Fibroblast of skin of right biceps (primary cell): Measurements from ENCODE around the gene COL23A1.

Source experiments
- DNase-seq: peaks from one replicate; pipeline ENCODE4 v3.0.0-alpha.2; 2013

COL23A1 gene

DNA sequence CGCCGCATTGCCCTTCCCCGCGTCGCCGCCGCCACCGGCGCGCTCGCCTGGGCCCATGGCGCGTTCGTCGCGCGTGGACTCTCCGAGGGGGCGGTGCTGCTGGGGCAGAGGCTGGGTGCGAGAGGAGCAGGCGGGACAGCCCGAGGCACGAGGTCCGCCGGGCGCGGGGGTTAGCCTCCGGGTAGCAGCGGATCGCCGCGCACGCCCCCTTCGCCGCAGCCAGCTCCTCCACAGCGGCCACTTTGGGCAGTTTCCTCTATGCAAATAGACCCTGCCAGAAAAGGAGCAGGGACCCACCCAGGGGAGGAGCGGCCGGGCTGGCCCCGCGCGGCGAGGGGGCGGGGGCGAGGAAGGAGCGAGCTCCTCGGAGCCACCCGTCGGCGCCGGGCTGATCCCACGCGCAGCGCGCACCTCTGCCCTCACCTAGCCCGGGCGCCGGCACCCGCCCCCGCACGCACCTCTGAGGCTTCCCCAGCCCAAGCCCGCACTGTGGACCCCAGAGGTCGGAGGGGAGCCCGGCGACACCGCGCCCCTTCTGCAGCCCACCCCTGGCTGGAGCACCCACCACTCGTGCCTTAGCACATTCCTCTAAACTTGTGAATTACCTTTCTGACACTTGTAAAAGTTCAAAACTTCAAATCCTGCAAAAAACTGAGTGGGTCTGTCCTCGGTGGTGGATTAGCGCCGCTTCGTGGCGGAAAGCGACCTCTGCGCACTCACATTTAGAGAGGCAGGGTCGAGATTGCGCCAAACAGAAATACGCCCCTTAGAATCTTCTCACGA, at the start of gene COL23A1:
TSS of gene COL23A1 (minus strand) at position 253 of the 783 bp plus-strand sequence.
- DNase-seq, result peak; percentile 54

DNA sequence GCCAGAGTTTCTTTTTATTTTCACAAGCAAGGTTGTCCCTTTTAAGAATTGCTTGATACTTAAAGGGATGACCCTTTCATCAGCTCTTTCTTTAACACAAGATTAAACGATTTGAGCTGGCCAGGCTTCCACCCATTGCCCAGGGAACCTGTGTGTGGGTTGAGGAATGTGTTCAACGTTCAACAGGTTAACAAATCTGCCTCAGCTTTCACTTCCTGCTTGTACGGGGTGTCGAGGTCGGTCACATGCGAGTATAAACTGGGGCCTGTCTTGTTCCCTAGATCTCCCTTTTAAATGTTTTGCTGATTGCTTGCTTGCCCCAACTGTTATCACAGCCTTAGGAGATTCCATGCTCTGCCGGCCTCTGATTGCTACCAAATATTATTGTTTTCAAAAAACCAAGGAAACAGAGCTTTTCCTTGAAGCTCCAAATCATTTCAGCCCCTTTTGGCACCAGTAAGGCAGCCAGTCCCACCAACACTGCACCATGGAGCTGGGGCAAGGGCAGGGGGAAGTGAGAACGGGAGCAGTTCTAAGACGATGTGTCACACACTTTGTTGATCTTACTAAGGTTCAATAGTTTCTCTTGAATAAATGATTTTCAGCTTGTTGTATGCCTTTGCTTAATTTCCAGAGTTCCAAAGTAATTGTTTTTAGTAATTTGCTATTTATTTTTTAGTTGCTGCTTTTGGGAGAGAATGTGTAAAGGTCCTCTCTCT, 47.3 kb upstream of the COL23A1 start:
- no peak for DNase-seq

DNA sequence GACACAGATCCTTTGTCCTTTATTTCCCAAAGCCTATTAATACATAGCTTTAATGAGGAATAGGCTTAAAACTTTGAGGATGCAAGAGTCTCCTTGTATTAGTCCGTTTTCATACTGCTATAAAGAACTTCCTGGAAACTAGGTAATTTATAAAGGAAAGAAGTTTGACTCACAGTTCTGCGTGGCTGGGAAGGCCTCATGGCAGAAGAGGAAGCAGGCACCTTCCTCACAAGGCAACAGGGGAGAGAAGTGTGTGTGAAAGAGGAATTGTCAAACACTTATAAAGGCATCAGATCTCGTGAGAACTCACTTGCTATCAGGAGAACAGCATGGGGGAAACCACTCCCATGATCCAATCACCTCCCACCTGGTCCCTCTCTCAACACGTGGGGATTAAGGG, 42.1 kb upstream of the COL23A1 start:
- no peak for DNase-seq

DNA sequence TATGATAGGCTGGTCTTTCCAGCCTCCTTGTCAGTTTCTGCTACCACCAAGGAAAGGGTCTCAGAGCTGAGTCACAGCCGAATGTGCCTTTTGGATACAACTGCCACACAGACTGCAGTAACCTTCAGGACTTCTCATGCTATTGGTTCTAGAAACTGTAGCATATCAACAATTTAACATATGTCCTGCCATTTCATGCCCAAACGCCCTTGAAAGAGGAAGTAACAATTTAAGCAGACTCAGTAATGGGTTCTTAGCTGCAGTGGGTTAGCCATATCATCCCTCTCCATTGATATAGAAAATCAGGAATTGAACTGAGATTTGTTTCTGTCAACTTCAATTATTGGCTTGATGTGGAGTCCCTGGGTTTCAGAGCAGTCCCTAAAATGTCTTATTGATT, 40.8 kb upstream of the COL23A1 start:
- no peak for DNase-seq

DNA sequence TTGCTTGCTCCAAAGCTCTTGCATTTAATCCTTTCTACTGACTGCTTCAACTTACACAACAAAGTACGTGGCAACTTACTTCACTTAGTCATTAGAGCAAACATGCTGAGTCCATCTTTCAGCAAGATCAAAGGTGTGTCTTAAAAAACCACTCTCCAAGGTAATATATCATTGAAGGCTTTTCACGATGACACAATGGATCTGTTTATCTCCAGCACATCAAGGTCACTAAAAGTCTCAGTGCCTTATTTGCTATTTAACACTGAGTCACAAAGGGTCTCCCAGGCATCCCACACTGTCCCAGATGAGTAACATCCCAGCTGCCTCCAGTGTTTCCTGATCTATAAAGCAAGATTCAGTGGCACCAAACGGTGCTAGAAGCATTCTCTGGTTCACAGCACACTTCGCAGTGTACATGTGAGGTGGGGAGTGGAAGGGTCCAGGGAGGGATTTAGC, 40.3 kb upstream of the COL23A1 start:
- DNase-seq, result peak; percentile 70

DNA sequence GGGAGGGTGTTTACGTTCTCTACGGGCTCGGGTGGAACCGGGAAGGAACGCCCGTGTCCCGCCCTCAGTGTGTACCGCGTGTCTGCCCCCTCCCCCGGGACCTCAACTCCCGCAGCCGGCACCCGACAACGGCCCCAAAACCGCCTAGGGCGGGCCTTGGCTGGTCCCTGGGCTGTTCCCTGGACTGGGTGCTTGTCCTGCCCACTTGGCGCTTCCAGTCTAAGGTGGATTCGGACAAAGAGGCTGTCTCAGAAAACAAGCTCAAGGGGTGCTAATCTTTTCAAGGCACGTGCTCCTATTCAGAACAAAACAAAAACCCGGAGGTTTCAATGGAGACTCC, 37.0 kb upstream of the COL23A1 start:
- DNase-seq, result no peak

DNA sequence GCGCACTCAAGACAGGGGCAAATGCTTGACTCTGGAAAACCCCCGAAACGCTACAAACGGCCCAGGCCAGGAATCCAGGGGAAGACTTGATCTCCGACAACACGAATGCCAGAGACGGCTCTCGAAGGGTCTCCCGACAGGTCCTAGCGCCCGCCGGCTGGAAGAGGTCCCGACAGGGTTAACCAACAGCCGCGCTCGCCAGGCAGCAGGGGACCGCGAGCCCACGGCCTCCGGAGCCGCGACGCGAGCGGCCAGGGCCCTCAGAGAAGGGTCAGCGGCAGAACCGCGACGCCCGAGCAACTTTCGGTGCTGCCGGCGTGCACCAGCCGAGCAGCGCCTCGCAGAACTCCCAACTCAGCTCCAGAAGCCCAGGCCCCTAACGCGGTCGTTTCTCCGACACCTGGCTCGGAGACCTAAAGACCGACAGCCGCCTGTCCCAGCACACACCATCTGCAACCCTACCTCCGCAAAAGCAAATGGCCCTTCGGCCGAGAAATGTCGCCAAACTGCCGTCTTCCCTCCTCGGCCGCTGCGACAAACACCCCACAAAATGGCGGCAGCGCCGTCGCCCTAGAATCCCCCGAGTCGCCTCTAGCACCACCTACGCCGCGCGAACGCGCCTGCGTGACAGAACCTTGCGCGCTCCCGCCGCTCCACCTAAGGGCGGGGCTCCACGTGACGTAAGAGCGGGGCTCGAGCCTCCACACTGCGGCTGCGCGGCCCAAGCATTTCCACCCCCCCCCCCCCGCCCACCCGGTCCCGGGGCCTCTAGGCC, 36.5 kb upstream of the COL23A1 start, which contains the start of gene CLK4:
TSS of gene CLK4 (minus strand) at position 567 of the 775 bp plus-strand sequence. CDS start 3,634 bp downstream, outside the sequence.
- DNase-seq, result peak; percentile 95

DNA sequence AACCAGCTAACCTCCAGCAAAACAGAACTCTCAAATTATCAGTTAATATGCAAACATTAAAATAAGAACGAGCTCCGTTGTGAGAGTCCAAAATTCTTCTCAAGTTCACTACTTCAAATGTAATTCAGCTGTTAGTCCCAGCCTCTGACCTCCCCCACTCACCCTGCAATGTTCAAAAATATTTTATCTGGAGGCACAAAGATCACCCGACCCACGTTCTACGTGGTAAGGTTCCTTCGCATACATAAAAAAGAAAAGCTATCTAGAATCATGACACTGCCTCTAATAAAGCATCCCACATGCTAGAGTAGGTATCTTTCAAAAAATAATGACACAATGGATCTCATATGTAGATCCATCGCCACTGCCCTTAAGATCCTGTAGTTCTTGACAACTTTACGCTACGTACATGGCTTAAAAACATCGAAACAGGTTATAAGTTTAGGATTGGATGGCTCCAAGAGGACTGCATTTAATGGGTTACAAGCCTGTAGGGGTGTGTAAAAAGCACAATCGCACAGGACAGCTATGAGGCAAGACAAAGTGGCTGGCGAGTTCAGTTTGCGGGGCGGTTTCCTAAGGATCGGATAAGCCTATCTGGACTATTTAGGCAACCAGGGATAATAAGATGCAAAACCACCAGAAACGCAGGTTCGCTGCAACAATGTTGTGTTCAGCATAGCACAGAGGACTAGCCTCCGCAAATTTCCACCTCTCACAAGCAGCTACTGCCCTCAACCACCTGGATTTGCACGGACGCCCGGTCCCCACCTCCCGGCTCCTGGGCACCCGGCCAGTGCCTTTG, 35.7 kb upstream of the COL23A1 start:
- DNase-seq, result peak; percentile 22

DNA sequence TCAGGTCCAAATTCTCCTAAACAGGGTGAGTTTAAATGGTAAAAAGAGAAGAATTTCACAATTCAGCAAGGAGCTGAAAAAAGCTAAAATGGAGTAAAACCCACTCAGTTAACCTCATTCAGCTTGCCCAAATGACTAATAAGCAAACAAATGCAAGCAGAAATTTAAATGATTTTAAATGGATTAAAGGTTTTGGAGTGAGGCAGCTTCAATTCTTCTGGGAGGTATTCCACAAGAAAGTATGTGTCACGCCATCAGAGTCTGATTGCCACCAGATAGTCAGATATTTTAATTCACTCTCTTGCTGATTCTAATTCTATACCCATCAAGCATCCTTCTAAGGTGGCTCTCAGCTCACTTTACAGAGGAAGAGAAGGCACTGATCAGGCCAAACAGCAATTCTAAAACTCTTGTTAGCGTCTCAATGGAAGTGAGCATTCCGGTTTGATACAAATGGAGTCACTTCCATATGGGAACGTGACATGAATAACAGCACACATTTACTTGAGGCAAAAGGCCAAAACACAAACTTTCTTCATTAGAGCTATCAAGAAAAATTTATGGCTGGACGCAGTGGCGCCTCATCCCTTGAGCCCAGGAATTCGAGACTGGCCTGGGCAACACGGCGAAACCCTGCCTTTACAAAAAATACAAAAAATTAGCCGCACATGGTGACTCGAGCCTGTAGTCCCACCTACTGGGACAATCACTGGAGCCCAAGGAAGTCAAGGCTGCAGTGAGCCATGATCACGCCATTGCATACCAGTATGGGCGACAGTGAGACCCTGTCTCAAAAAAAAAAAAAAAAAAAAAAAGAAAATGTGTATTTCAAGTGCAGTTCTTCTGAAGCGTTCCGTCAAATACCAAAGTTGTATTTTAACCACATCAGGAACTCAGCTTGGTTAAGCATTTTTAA, 34.7 kb upstream of the COL23A1 start:
- peak; percentile 64 for DNase-seq

DNA sequence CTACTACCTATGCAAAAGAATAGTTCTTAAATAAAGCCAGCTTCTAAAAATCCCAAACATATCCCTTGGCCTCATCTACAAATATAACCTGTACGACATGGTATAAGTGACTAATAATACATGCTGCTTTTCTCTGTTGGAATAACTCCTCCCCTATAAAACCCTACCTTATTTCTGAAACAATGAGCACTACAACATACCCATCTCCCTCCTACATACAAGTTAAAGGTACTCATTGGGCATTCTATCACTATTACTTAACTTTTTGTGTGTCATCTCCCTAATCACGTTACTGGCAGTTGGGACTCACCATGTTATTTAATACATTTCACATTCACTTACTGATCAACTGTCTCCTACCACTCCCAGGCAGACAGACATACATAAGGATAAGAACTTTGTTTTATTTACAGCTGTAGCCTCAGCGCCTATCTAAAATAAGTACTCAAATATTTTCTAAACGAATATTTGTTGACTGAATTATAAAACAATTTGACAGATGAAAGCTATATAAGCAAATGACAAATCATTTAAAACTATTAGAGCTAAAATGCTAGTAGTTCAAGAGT, 32.6 kb upstream of the COL23A1 start:
- no peak for DNase-seq

DNA sequence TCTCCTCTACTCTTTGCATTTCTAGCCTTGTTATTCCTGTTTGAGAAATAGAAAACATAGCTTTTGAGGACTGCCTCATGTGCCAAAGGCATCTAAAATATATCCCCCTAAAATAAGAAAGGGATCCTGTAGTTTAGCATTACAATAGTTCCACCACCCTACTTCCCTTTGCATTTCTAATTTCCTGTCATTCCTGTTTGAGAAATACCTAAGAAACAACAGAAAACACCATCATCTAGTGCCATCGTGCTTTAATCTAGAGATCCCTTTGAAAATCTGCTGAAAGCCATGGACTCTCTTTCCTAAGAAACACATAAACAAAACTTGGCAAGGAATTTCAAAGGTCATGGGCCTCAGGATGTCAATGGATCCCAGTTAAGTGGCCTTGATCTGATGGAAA, 29.2 kb upstream of the COL23A1 start:
- DNase-seq, result no peak

DNA sequence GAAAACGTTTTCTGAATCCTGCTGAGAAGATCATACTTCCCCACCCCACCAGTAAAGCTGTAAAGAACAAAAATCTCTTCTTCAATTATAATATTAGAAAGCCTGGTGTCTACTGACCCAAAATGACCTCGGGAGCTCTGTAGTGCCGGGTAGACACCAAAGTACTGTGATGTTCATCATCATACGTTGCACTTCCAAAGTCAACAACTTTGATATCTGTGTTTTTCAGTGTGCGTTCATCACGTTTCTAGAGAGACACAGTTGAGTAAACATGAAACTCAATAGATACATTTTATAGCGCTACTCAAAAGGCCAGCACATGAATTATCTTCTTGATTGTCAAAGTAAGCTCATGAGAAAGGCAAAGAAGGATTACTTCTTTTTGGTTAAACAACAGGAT, 22.1 kb upstream of the COL23A1 start:
- DNase-seq, result no peak

DNA sequence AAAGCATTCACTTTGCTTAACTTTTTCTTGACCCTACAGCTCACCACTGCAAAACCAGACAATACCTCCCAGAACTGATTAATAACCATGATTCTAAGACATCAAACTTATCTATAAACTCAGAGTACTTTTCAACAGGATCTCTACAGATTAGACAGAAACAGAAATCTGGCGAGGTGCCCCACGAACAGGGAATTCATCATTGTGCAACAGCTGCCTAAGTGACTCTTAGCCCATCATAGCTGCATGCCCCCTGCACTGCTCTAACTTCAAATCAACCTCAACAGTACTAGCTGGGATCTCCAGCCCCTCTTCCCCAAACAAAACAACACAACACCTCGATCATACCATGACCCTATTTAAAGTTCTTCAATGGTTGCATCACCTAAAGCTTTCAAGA, 16.1 kb upstream of the COL23A1 start:
- DNase-seq, result no peak

DNA sequence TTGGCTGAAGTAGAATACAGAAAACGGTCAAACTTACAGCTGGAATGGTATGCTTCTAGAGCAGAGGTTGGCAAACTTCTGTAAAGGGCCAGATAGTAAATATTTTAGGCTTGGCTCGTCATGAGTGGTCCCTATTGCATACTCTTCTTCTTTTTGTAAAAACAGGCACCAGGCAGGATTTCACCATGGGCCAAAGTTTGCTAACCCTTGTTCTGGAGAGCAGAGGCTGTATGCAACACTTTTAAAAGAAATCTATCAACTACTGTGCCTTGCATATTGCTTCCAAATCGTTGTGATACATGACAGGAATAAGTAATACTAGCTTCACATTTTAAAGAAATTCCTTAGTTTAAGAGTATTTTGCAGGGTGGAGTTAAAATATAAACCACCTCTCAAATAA, 15.6 kb upstream of the COL23A1 start:
- no peak for DNase-seq

DNA sequence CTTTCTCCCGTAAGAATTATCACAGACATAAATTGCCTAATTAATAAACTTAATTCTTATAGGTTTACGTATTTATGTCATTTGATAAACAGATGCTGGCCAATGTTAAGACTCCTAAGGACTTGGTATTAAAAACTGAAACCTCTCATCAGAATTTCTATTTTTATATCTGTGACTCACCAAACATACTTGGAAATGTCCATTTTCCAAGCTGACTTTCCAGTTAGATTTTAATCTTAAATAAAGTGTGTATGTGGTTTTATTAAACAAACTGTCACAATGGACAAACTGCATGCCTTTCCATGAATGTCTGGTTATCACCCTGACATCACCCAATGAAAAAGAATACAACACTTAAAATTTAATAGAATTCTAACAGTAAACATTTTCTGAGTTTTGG, 12.6 kb upstream of the COL23A1 start:
- peak; percentile 37 for DNase-seq

DNA sequence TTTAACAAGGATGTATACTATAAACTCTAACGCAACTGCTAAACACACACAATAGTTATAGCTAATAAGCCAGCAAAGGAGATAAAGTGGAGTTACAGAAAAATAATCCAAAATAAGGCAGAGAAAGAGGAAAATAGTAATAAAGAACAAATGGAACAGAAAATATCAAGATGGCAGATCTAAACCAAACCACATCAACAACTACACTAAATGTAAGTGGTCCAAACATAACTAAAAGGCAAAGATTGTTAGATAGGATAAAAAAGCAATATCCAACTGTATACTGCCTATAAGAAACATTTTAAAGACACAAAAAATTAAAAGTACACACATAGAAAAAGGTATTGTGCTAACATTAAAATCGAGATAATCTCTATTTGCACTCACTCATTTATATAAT, 5.6 kb upstream of the COL23A1 start:
- DNase-seq, result no peak

DNA sequence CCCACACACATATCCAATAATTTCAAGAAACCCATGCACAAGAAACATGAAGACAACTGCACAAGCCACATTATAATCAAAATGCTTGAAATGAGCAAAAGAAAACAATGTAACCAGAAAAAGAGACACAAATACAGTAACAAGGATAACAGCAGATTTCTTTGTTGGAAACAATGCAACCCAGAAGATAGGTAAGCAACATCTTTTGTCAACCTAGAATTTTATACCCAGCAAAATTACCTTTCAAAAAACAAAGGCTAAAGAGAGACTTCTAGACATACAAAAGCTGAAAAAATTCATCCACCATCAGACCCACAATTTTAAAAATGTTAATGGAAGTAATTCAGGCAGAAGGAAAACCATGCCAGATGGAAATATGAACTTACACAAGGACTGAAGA, 5.0 kb upstream of the COL23A1 start:
- no peak for DNase-seq

DNA sequence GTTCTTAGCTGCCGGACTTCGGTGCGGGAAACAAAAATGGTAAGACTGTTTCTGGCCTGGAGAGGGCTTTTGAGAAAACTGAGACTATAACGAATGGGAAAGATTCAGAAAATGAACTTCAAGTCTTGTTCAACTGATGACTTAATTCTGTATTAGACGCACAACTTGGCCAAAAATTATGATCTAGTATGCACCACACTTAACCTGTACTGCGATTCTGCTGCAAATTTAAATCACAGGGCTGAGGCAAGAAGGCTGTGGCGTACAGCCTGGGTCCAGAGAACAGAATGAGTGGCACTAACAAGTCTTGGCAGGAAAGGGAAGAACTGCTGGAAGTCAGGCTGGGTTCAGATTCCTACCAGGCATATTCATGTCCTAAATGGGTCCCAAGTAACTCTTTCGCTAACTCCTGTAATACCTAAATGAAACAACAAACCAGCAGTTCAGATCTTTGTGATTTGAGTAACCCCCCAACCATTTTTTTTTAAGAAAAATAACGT, 781 bp upstream of the COL23A1 start:
- no peak for DNase-seq

DNA sequence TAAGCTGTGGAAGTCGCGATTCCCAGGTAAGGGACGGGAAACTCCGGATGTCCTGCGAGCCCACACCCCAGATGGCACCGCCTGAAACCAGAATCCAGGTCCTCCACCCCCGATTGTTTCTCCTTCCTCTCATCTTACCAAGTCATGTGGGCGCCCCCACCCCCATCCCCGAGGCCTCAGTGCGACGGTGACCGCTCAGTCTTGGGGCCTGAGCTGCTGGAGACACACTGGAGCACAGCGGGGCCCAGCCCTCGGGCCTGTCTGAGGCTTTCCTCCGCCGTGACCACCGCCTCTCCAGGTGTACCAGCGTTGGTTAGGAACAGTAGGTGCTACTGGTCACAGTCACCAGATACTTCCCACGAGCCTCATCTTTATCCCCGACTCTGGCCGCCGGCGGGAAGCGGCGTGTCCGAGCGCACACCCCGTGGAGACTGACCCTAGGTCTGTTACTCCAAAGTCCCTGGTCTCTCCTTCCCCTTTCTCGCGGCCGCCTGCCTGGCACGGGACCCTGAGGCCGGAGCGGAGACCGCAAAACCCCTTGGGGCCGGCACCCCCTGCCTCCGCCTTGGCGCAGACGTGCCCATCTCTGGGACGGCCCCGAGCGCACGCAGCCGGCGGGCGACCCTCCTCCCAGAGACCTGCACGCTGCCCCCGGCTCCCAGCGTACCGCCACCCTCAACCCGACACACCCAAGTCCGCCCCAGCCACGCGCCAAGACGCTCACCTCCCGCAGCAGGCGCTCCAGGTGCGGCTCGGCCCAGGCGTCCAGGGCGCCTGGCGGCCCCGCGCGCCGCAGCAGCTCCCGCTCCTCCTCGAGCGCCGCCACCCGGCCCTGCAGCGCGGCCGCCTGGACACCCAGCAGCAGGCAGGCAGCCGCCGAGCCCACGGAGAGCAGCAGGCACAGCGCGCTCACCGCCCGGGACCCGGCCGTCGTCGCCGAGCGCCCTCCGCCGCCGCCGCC, 733 bp downstream of the COL23A1 start:
- peak; percentile 49 for DNase-seq

DNA sequence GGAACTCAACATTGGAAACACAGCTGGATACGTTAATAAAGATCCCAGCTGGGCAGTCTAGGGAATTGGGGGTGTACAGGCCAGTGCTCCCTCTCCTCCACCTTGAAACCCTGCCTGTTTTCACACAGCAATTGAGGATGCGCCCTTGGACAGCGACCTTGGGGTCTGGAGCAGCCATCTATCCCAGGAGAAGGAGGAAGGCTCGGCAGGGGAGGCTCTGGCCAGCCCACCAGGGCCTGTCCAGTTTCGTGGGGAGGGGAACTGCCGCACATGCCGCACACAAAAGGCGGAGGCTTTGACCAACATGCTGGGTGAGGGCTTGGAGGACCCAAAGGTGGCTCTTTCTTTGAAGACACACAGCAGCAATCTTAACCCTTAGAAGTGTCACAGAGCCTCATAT, 1.4 kb downstream of the COL23A1 start:
- no peak for DNase-seq
